ENCODE results near the gene CEMP1.

DNA sequence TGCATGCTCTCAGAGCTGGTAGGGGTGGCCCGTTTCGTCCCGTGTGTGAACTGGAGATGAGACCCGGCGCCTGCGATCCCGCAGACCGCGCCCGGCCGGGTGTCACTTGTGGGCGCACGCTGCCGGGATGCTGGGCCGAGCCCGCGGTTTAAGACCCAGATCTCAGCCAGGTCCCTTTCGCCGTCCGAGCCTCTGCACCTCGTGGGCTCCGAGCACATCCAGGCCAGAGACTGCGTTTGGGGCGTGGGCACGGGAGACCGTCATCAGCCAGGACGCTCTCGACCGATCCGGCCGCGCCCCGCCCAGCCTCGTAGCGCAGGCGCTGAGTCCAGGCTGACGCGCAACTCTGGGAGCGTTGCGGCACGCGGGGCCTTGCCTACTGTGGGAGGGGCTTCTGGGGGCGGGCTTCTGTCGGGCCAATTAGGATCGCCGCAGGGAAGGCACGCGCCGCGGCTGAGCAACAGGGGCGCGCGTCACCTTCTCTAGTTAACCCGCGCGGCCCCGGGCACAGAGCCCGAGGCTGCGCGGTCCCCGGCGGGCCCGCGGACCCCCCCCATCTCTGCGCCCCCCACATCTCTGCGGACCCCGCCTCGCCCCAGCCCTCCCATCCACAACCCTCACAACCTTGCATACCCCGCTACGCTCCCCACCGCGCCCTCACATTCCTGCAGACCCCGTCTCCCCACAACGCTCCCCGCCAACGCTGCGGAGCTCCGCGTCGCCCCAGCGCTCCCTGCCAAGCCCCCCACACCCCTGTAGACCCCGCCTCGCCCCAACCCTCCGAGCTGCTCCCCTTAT lies 687 bp upstream of the CEMP1 start:
- TF ChIP-seq, protein P1, sequence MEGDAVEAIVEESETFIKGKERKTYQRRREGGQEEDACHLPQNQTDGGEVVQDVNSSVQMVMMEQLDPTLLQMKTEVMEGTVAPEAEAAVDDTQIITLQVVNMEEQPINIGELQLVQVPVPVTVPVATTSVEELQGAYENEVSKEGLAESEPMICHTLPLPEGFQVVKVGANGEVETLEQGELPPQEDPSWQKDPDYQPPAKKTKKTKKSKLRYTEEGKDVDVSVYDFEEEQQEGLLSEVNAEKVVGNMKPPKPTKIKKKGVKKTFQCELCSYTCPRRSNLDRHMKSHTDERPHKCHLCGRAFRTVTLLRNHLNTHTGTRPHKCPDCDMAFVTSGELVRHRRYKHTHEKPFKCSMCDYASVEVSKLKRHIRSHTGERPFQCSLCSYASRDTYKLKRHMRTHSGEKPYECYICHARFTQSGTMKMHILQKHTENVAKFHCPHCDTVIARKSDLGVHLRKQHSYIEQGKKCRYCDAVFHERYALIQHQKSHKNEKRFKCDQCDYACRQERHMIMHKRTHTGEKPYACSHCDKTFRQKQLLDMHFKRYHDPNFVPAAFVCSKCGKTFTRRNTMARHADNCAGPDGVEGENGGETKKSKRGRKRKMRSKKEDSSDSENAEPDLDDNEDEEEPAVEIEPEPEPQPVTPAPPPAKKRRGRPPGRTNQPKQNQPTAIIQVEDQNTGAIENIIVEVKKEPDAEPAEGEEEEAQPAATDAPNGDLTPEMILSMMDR (IDR thresholded peaks at IDR 0.05; ENCODE audit: low read depth, low read length), result no peak
- TF ChIP-seq EZH2phosphoT487 (IDR thresholded peaks at IDR 0.05; ENCODE audit: low read depth), result no peak
